Activated naive CD4-positive, alpha-beta T cell treated with anti-CD3 and anti-CD28 coated beads, Interleukin-2, amount 50 U/mL, for 16 hours (primary cell): ENCODE results near the gene PSAP.
"Not testable (repeated sequence)": the region's sequence is repeated elsewhere in the genome, so short reads cannot be mapped to it uniquely, and the experiment has no call there.

ENCODE experiments used
- DNase-seq: peaks from one replicate; pipeline ENCODE4 v3.0.0-alpha.2; 2020

The PSAP gene

DNA sequence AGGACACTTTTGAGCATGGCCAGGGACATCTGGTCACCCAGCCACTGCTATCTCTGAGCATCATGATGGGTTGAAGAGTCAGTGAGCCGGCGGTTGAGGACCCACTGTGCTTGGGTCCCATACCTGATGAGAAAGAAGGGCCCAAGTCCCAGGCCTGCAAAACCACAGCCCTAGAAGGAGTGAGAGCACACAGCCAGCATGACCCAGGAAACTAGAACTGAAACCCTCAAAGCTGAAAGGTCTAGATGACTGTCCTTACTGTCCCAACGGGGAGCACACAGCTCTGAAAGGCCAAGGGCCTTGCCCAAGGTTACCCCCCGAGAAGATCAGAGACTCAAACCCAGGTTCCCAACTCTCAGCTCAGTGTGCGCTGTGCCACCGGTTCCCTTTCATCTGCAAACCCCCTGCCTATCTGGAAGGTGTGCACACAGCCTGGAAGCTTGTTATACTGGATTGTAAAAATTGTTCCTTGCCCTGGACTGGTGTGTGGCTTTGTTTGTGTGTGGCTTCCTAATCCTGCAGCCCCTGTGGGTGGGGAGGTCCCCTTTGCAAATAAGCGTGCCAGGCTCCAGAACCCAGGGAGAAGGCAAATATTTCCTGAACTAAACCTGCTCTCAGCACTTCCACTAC is 22.6 kb upstream of the PSAP start:
- DNase-seq: no peak

DNA sequence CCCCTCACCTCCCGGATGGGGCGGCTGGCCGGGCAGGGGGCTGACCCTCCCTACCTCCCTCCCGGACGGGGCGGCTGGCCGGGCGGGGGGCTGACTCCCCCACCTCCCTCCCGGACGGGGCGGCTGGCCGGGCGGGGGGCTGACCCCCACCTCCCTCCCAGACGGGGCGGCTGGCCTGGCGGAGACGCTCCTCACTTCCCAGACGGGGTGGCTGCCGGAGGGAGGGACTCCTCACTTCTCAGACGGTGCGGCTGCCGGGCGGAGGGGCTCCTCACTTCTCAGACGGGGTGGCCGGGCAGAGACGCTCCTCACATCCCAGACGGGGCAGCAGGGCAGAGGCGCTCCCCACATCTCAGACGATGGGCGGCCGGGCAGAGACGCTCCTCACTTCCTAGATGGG is 18.6 kb upstream of the PSAP start:
- not testable (repeated sequence) for DNase-seq

DNA sequence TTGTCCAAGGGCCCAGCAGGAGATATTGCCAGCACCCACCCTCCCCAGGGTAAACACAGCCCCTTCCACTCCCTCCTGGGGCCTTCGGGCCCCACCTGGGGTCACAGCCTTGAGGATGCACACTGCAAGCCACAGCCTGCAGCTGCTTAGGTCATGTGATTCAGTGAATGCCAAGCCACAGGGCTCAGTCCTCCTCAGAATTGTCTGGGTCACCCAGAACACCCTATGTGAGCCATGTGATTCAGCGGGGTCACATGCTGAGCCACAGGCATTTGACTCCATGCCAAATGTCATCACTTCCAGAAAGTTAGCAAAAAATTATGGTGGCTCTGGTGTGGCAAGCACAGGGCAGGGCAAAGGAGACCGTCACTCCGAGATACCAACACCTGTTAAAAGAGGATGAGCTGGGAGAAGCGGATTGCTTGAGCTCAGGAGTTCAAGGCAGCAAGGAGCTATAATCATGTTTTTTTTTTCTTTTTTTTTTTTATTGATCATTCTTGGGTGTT is 17.2 kb upstream of the PSAP start:
- DNase-seq: no peak

DNA sequence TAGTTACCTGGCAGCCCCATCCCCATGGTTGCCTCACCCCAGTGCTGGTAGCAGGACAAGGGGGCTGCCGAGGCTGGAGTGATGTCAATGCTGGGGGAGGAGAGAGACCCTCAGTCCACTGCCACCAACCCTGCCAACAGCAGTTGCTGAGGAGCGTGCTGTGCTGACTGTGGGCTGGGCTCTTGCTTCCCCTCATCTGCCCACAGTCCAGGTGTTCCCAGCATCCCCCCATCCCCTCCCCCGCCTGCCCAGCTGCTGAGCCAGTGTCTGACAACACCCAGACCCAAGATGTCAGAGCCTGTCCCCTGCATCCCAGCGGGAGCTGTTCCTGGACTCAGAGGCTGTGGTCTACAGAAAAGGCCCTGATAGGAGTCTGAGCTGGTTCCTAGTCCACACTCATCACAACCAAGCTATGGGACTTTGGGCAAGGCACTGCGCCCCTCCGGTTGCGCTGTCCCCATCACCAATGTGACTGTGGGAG is 14.6 kb upstream of the PSAP start:
- no peak for DNase-seq

DNA sequence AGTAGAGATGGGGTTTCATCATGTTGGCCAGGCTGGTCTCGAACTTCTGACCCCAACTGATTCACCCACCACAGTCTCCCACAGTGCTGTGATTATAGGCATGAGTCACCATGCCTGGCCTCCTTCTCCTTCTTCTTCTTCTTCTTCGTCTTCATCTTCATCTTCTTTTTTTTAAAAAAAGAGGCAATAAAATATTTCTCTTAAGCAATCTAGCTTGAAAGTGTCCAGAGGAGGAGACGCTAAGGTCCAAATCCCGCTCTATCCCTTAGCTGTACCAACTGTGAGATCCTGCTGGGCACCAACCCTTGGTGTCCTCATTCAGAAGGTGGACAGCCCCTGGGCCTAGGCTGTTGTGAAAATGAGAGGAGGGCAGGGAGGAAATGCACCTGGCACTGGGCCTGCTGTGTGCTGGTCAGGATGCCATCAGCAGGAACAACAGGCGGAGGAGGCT is 13.9 kb upstream of the PSAP start:
- DNase-seq: no peak

DNA sequence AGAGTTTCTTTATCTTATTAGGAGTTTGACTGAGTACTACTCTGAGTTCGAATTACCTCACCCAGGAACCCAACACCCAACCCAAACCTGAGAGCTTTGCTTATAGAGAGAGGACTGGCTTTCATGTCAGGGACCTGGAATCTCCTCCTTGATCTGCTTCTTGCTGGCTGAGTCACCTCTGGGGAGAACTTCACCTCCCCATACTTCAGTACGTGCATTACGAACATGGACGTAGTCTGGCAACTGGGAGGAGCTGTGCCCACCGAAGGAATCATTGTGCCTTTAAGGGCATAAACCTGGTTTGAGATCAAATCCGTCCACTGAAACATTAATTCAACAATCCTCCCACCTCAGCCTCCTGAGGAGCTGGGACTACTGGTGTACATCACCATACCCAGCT is 12.2 kb upstream of the PSAP start:
- DNase-seq: no peak

DNA sequence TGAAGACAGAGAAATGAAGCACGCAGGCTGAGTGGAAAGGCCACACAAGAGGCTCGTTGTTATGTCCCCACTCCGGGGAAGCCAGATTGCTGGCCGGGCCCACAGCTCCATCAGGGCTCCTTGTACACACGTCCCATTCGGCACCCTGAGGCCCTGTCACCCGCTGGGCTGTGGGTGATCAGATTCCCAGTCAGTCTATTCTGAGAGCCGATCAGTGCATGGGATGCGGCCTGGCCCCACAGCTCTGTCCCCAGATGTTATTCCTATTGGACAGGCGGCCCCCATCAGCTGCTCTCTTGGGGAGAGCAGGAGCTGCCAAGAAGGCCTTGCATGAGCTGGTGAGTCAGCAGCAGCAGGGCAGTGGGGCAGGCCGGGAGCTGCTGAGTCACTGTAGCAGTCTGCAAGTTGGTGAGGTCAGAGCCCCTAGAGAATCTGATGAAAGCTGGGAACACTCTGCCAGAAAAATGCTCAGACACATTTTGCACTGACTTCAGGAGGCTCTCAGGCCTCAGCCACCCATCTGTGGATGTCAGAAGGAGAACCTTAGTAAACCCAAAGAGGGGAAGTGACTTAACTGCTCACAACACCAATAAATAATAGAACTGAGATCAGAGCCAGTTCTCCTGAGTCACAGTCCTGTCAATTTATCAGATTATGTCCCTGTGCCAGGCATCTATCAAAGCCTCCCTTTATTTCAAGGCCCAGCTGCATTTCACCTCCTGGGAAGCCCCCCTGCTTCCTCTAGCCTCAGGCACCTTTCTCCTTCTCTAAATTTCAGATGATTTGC is 9.4 kb upstream of the PSAP start:
- DNase-seq: peak; percentile 40

DNA sequence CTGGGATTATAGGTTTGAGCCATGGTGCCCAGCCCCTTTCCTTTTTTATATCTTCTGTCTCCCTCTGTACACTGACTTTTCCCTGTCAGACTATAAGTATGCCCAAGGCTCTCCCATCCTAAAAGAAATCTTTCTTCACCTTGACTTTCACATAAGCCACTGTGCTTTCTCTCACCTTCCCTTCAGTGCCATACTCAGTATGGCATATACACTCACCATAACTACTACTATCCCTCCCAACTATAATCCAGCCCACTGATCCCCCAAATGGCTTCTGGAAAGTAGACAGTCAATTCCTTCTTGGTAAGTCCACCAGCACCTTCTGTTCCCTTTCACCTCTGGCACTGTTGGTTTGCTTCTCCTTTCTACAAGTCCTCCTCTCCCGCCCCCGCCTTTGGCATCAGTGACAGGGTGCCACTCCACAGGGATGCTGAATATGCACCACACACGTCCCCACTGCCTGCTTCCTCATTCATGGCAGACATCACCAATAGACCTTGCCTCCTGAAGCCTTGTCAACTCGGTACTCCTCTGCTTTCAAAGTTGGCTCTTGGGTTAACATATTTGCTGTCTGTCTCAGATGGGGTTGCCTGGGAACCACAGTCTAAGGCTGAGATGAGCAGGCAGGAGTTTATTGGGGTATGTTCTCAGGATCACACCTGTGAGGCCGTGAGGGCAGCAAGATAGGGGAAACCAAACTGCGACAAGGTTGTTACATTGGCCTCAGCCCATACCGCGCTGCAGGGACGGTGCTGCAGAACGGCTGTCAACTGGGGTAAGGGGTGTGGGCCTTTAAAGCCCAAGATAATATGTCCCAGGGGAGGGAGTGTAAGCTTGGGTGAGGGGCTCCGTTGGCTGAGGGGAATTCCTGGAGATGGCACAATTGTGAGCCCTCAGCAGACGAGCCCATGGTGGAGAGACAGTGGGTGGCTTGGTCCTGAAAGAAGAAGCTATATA is 7.2 kb upstream of the PSAP start:
- DNase-seq: no peak

DNA sequence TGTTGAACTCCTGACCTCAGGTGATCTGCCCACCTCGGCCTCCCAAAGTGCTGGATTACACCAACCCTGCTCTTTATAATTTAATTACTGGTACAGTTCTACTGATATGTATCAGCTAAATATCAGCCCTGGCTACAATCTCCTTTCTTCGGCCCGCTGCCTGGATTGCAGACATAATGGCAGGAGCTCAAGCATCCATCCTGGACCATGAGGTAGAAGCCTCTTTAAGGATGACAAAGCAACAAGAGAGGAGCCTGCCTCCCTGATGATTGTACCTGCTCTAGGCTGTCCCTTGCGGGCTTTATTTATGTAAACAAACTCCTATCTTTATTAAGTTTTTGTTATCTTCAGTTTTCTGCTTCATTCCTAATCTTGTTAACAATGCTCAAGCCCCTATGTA is 5.6 kb upstream of the PSAP start:
- no peak for DNase-seq

DNA sequence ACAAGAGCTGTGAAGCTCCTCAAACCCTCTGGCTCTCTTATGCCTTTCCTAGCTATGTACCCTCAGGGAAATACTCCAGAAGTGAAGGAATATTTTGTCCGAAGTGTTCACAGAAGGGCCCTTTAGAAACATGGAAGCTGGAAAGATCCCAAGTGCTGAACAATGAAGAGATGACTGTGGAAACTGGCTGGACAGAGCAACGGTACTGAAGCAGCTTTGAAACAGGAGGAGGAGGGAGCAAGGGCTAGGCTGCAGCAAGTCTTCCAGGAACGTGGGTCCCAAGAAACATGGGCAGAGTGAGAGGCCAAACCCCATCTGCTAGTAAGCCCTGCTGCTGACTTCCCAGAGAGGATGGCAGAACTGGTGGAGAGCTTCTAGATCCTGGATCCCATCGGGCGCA is 3.0 kb upstream of the PSAP start:
- DNase-seq: no peak

DNA sequence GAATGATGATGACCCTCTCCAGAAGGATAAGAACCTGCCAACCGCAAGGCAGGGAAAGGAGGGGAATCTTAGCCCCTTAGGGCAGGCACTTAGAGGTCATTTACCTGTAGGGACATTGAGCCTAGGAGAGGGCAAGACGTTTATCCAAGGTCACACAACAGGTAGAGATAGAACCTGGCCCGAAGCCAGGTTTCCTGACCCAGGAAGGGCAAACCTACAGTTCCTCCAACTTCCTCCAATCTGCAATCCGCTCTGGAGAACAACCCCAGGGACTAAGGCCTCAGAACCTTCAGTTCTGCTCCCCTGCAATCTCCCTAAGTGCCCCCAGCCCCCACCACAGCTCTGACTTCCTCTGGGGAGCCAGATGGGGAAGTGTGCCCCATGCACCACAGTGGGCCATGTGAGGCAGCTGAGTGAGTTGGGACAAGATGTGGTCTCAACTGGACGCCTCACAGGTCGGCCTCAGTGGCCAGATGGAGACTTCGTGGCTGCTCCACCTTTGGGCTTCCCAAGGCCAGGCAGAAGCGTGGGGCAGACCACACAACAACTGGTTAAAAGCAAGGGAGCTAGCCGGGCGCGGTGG is 1.4 kb upstream of the PSAP start:
- DNase-seq: no peak

DNA sequence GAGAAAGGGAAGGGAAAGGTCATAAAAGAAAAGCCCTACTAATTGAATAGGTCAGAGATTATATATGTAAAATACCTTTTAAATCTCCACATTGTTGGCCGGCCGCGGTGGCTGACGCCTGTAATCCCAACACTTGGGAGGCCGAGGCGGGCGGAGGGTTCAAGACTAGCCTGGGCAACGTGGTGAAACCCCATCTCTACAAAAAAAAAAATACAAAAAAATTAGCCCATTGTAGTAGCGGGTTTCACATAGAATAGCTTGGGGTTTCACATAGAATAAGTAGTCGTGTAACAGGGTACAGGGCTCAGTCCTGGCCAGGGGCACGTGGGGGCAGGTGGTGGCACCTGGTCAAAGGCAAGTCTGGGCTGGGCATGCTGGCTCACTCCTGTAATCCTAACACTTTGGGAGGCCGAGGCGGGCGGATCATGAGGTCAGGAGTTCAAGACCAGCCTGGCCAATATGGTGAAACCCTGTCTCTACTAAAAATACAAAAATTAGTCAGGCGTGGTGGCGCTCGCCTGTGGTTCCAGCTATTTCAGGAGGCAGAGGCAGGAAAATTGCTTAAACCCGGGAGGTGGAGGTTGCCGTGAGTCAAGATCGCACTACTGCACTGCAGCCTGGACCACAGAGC is 529 bp upstream of the PSAP start:
- not testable (repeated sequence) for DNase-seq

DNA sequence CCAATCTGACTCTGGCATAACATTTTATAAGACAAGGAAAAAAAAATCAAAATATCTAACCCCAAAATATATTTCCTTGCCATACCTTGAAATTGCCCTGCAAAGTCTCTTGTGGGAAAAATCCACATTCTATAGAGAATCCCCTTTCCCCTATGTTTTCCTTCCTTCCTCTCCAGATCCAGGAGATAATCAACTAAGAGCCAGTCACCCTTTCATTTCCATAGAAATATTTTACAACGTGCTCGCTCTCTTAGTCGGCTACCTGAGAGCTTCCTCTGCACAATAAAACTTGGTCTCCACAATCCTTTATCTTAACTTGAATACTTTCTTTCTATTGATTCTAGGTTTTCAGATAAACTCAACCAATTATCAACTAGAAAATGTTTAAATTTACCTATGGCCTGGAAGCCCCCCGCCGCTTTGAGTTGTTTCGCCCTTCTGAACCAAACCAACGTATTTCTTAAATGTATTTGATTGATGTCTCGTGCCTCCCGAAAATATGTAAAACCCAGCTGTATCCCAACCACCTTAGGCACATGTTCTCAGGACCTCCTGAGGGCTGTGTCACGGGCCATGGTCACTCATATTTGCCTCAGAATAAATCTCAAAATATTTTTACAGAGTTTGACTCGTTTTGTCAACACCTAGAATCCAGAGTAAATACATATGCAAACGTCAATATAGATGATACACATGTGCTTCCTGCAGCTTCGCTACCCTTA is 869 bp downstream of the PSAP start:
- no peak for DNase-seq

DNA sequence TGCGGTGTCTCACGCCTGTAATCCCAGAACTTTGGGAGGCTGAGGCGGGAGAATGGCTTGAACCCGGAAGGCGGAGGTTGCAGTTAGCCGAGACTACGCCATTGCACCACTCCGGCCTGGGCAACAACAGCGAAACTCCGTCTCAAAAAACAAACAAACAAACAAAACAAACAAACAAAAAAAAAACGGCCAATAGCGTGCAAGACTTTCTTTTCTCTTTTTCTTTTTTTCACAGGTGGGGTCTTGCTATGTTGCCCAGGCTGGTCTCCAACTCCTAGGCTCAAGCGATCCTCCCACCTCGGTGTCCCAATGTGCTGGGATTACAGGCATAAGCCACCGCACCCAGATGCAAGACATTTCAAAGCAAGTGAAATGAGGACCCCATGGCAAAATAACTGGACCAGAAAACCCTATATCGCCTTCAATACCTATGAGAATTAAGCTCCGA is 1.6 kb downstream of the PSAP start:
- no peak for DNase-seq

DNA sequence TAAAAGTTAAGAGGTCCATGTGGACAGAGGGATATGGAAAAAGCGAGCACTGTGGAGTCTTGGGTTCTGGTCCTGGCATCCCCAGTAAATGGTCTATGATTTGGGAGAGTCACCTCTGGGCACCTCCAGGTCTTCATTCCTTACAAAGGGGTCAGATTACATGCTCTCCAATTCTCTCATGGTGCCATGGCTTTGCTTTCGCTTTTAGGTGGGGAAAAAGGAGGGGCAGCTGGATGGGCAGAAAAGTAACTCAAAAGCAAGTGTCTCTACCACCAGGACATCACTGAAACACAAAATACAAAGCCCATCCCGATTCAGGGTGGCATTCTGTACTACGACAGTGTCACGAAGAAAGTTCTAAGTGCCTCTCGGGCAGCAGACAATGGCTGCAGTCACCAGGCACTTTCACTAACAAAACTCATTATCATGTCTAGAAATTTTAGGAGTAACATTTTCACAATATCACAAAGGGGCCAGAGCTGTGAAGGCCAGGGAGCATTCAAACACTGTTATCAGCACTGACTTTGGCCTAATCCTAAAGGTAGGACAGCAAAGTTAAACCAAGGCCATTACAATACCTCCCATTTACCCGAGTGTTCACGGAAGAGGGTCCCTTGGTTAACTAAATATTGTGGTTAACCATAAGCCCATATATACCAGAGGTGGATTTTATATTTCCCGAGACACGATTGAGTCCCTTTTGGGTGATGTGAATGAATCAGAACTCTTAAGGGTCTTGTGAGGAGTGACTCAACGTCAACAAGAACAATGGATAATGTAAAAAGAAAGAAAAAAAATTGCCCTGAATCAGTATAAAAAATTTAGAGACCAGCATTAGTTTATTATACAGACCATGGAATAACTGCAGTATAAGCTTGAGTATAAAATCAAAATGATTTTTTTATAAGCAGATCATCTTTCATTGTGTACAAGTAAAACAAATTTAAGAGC is 2.5 kb downstream of the PSAP start:
- no peak for DNase-seq

DNA sequence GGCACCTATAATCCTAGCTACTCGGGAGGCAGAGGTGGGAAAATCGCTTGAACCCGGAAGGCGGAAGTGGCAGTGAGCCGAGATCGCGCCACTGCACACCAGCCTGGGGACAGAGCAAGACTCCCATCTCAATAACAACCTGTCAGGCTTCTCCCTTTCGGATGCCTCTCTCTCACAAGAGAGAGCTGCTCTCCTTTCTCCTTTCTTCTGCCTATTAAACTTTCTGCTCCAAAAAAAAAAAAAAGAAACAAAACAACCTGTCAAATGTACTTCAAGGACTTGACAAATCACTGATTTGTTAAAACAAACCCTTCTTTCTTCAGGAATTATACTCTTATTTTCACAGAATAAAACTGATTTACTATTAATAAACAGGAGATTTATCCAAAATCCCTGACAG is 3.6 kb downstream of the PSAP start:
- DNase-seq: no peak

DNA sequence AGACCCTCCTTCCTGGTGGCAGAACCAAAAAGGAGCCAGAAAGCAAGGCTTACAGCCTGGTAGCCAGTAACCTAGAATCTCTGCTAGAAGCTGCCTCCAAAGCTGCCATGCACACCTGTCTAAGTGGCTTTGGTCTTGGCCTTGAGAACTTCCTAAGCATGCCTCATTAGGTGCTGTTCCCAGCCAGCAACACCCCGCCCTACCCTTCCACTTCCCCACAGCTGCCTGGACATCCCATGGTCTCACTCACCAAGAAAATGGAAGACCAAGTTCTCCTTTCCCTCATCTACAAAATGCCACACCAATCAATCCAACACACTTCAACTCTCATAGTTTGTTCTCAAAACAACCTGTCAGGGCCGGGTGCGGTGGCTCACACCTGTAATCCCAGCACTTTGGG is 4.2 kb downstream of the PSAP start:
- DNase-seq: no peak

DNA sequence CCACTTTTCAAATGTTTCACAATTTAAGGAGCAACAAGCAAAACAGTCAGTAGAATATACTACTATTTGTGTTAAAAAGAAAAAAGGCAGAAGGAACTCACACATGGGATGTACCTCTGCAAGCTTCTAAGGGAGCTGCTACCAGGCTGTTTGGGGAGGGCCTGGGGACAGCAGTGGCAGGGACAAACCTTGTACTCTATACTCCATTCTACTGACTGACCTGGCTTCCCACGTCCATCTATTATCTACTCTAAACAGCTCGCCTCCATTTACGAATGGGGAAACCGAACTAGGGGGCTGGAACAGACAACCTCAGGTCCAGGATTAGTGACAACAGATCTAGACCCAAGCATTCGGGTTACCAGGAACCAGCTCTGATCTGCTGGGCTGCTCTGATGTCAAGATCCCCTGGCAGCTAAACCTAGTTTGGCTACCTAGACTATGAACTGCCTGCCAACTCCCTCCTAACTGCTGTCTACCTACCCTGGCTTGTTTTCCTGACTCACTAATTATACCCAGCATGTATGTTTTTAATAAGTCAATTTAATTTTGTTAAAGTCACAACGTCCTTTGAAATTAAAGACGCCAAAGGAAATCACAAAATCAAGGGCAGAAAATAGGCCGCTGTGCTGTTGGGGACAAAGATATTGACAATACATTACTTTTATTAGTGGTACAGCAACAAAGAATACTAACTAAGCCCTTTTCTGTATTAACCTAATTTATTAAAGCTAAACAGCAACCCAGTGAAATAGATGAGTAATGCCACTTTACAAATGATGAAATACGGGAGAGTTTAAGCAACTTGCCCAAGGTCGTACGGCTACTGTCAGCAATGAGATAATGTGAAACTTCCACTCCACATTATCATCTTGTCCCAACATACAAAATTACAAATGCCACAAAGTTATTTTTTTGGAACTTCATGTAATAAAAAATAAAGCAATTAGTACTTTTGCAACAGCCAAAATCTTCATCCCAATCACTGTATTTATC is 5.3 kb downstream of the PSAP start:
- DNase-seq: no peak

DNA sequence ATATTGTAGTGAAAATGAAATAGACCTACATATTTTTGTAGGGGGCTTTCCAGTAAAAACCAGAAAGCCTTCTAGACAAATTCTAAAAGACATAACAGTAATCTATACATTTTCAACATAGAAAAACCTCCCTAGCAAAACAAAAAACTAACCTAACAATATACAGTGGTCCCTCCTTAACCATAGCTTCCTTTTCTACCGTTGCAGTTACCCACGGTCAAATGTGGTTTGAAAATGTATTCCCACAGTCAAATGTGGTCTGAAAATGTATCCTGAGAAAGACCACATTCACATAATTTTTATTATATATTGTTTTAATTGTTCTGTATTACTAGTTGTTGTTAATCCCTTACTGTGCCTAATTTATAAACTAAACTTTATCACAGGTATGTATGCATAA is 6.4 kb downstream of the PSAP start:
- DNase-seq: no peak
